Stimulated activated CD8-positive, alpha-beta memory T cell treated with anti-CD3 and anti-CD28 coated beads, Interleukin-12 subunit alpha, Interleukin-12 subunit beta, amount 100 ng/mL, for 24 hours (primary cell): Measurements from ENCODE around the gene PTGER3.
A peak's percentile ranks its signal among the peaks of the same experiment; 100 is the strongest.

Experiments
- DNase-seq: peaks from one replicate; pipeline ENCODE4 v3.0.0-alpha.2; 2020; ENCODE audit errors: extremely low read depth

PTGER3 gene

GRCh38 chr1:71047635-71048607, at the start of gene PTGER3:
Gene PTGER3, minus strand, starts transcription at chr1:71047816. Its CDS starts 239 bp downstream, at chr1:71047577.
- peak; percentile 20 for DNase-seq

- DNase-seq: no peak
Observed at GRCh38 chr1:71094913-71095312, 47.3 kb upstream of the PTGER3 start.

GRCh38 chr1:71093938-71094337, 46.3 kb upstream of the PTGER3 start:
- no peak for DNase-seq

GRCh38 chr1:71089536-71090270, 42.1 kb upstream of the PTGER3 start:
- no peak for DNase-seq

GRCh38 chr1:71088645-71089287, 41.1 kb upstream of the PTGER3 start:
- no peak for DNase-seq

GRCh38 chr1:71087713-71088112, 40.1 kb upstream of the PTGER3 start:
- DNase-seq: no peak

- no peak for DNase-seq
Observed at GRCh38 chr1:71087060-71087459, 39.4 kb upstream of the PTGER3 start.

GRCh38 chr1:71086331-71086730, 38.7 kb upstream of the PTGER3 start:
- no peak for DNase-seq

- no peak for DNase-seq
Observed at GRCh38 chr1:71083271-71083670, 35.7 kb upstream of the PTGER3 start.

GRCh38 chr1:71081697-71082080, 34.1 kb upstream of the PTGER3 start:
- no peak for DNase-seq

- peak; percentile 74 for DNase-seq
Observed at GRCh38 chr1:71080739-71081696, 33.4 kb upstream of the PTGER3 start, which contains the start of gene ZRANB2. Gene ZRANB2, minus strand, starts transcription at chr1:71081035. Its CDS starts 40 bp downstream, at chr1:71080995.

GRCh38 chr1:71080230-71080738, 32.7 kb upstream of the PTGER3 start:
- peak; percentile 1 for DNase-seq

- DNase-seq: no peak
Observed at GRCh38 chr1:71074681-71075080, 27.1 kb upstream of the PTGER3 start.

- no peak for DNase-seq
Observed at GRCh38 chr1:71072273-71072672, 24.7 kb upstream of the PTGER3 start.

- no peak for DNase-seq
Observed at GRCh38 chr1:71071720-71072119, 24.1 kb upstream of the PTGER3 start.

- DNase-seq: no peak
Observed at GRCh38 chr1:71068325-71069240, 21.0 kb upstream of the PTGER3 start.

GRCh38 chr1:71054791-71055190, 7.2 kb upstream of the PTGER3 start:
- no peak for DNase-seq

- no peak for DNase-seq
Observed at GRCh38 chr1:71054281-71054731, 6.7 kb upstream of the PTGER3 start.

- DNase-seq: no peak
Observed at GRCh38 chr1:71053758-71054157, 6.1 kb upstream of the PTGER3 start.

GRCh38 chr1:71053146-71053545, 5.5 kb upstream of the PTGER3 start:
- DNase-seq: no peak
